KG1 (cell line): ENCODE measurements around the gene FGF9.

Source experiments
- DNase-seq: peaks from one replicate; lab custom pipeline; 2025; lab: John Stamatoyannopoulos, UW

Gene FGF9

DNA sequence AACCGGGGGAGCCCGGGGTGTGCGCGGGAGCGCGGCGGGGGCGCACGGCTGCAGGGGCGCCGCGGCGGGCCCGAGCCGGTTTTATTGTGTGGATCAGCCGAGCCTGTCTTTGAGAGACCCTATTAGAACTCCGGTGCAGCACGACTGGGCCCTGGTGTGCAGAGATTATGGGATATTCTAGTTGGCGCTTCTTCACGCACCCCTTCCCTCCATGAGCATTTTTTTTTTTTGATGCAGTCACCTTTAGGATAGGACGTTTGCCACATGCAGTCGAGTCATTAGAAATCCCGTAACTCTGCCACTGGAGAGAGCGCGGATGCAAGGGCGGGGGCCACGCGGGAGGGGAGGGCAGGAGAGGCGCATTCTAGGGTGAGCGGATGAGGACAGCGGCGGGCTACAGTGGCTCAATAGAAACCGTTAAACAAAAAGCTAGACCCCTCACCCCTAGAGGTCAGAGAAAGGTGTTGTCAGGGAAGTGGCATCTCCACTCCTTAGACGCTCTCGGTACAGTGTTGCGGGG, 3.7 kb downstream of the FGF9 start:
- no peak for DNase-seq

DNA sequence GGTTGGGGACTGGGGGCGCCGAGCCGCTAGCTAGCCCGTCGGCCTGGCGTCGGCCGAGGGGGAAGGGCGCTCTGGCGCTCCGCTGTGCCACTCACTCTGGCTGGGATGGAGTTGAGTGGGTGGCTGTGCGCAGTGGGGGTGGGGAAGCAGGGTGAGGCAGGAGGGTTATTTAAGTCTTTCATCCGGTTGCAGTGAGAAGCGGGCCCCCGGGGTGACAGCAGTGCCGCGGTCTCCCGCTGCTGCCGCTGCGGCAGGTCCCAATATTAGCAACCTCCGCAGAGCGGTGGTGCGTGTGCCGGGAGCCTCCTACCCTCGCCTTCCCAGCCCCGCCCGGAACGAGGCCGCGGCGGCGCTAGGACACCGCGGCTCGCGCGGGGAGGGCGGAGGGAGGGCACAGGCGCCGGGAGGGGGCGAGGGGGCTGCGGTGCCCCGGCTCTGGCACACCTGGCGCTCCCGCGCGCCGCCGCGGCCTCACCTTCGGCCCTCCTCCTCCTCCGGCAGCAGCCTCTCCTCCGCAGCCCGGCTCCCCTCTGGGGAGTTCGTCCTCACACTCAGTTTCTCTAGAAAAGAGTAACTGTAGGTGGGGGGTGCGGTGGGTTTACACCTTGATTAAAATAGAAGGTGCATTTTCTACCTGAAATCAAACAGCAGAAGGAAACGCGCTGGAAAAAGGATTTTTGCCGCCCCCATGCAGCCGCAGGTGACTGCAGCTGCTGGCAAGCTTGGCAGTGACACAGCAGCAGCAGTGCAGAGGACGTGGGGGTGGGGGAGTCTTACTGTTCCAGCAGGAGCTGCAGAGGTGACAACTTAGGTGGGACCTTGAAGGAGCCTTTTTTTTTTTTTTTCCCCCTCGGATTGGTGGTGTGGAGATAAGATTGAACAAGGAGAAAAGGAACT, 4.5 kb downstream of the FGF9 start:
- DNase-seq, result no peak

DNA sequence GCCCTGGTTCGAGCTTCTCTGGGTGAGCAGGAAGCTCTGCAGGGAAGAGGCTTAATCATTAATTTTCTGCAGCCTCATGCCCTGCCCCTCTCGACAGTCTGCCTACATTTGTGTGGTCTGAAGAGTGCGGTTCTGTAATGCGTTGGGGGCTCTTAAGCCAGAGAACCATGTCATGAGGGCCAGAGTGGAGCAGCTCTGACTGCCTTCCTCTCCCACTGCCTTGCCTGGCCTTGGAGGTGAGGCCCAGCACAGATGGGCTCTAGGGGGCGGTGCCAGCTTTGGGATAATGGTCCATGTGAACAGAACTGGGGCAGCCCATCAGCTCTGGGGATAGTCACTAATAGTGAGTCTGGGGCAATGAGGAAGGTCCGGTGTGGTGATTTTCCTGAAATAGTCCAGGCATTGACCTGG, 5.7 kb downstream of the FGF9 start:
- DNase-seq, result no peak

DNA sequence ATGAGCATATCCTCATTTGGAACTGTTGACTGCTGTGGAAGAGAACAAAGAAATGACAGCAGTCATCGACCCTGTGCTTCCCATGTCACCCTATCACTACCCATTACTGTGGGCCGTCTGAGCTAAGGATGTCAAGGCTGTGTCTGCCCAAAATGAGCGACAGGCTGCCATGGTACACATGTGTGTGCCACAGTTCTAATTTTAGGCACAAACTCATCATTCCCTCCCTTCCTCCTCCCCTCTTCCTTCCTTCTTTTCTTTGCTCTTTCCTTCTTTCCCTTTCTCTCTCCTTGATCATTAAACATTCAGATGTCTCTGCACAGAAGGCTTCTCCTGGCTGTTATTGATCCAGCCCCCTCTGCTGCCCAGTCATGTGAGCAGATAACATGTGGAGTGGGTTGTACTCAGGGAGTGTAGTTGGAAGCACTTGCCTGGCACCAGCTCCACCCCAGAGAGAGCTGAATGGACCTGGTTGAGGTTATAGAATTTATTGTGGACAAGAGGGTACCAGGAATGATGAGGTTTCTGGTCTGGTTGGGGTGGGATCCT, 6.3 kb downstream of the FGF9 start:
- no peak for DNase-seq

DNA sequence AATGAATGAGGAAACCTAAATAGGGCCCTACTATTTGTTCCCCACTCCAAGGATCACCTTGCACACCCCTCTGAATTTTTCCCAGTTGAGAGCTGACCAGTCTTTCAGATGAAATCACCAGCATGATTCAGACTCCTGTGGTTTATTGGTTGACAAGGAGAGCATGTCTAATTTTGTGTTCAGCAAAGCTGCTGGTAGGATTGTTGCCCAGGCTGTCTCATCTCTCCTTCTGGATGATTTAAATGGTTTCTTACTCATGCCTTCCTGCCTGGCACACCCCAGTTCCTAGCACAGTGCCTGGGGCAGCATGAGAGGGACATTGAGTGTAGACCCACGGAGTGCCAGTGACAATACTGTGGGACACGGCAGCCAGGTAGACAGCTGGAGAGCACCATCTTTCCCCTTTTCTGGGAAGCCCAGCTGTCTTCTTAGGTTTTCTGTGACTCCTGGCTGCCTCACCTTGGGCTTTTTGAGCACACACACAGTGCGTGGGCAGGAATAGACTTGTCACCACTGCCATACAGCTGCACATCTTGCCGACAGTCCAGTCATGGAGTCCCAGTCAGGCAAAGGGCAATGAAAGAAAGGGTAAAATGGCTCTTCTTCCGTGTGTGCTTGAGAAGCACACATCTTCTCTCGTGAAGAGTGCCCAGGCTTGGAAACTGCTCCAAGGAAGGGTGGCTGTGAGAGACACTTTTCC, 12.3 kb downstream of the FGF9 start:
- DNase-seq, result no peak

GRCh38 chr13:21684576-21684975, 13.7 kb downstream of the FGF9 start:
- no peak for DNase-seq

DNA sequence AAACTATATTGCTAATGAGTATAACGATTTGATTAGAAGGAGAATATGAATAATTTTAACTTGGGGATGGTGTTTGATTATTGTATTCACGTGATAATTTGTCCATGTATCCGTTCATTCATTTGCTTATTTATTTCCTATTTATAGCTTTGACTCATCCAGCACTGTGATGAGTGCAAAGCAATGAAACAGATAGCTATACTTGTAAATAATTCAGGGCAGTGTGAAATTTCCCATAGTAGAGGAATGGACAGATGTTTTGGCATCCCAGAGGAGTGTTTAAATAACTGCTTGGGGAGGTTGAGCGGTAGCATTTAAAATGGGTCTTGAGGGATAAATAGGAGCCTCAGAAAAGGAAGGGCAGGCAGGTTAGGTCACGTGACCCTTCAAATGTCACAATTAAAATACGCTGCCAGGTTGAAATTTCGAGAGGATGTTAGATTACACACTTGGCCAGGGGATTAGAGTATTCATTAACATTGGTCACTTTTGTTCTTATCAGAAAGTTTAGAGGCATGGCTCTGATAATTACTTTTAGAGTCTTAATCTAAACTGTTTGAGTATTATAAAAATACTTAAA, 14.7 kb downstream of the FGF9 start:
- DNase-seq, result no peak

DNA sequence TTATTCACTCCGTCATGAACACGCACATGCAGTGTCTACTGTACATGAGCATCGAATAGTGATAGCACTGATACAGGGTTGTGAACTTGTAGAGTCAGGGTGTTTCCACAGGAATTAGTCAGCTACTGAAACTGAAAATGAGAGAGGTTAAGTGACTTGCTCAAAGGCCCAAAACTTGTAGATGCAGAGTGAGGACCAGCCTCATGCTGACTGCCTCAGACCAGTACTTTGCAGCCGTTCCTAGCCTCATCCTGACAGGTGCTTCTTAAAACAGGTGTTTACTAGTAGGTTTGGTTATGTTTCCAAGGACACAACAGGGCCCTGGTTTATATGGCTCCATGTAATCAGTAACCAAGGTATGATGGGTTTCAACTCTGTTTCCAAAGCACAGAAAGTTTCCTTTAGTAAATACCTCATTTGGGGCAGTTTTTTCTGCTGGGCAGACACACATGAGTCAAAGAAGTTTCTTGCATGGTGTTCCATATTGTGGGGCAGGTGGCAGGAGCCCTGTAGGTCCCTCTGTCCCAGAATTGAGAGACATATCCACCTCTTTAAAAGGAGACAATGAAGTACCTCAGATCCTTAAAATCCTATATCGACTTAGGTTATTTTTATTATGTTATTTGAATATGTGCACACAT, 16.0 kb downstream of the FGF9 start:
- no peak for DNase-seq

GRCh38 chr13:21688056-21688455, 17.2 kb downstream of the FGF9 start:
- no peak for DNase-seq

DNA sequence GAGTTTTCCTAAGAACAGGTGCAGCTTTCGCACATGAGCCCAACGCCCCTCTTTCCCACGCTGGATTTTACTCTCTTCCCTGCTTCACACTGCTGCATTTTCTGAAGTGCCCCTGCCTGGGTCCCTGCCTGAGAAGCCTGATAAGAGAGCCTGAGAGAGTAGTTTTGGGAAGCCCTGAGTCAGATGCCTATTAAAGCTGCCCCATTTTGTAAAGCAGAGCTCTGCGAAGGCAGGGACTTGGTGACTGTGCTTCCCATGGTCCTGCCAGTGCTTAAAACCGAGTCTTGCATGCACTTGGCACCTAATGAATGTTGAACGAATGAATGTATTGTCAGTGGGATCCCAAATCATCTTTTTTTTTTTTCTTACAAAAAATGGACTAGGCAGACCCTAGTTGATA, 18.2 kb downstream of the FGF9 start:
- DNase-seq, result no peak

- no peak for DNase-seq
These were observed 20.1 kb downstream of the FGF9 start for GRCh38 chr13:21690955-21691354.

DNA sequence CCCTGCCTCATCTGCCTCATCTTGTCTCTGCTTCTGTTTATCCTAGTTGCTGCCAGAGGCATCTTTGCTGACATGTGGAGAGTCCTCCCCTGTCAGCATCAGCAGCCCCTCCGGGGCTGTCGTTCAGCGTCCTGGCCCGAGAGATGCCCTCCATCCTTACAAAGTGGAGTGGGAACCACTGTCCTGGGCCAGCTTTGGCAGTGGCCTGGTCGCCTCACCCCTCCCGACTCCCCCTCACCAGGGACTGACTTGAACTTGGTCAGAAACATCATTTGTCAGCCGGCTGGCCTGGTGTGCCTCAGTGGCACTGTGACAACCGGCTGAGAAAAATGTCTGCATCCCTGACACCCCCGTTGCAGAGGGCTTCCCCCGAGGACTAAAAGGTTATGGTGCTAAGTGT, 20.6 kb downstream of the FGF9 start:
- DNase-seq, result no peak

- no peak for DNase-seq
These were observed 21.1 kb downstream of the FGF9 start for GRCh38 chr13:21691928-21692327.

DNA sequence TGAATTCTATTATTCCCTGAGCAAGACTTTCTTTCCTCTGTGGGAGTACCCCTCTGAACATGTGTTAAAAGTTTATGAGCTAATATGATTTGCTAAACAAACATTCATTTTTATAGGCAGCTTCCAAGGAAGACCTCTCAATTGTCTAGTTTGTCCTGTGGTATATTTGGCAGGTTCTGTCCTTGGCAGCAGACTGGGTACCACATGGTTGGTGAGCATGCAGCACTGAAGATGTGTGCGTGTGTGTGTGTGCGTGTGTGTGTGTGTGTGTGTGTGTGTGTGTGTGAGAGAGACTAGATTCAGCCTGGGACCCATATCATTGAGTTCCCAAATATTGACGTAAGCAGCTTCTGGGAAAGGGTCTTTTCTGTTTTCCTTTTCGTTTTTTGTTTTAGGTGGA, 24.0 kb downstream of the FGF9 start:
- no peak for DNase-seq

DNA sequence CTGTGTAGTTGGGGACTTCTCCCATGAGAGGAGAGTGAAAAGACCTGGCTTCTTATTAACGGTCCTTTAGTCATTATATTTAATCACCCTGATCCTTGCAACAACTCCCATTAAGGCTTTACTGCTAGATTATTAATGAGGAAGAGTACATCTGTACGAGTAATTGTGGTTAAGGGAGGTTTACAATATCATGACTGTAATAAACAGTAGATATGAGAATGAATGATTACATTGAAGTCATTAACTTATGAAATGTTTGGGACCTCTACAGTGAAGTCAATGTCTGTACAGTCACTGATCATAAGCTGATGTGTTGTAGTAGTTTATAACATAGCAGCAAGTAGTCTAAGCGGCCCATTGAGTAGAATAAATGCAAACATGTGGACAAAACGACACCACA, 24.7 kb downstream of the FGF9 start:
- DNase-seq, result no peak

DNA sequence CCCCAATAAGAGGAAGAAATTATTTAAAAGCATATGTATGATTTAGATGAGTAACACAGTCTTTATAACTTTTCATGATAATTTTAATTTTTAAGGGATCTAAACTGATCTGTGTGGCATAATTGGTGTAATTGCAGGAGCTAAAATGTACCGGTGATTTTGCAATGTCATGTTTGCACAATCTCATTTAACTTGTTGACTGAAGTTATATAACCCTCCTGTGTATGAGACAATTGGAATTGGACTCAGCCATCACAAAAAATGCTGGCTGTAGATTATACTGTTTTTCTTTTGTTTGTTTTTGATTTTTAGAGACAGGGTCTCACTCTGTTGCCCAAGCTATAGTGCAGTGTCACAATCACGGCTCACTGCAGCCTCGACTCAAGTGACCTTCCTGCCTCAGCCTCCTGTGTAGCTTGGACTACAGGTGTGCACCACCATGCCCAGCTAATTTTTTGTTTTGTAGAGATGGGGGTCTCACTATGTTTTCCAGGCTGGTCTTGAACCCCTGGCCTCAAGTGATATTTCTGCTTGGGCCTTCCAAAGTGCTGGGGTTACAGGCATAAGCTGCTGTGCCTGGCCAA, 26.1 kb downstream of the FGF9 start:
- no peak for DNase-seq

DNA sequence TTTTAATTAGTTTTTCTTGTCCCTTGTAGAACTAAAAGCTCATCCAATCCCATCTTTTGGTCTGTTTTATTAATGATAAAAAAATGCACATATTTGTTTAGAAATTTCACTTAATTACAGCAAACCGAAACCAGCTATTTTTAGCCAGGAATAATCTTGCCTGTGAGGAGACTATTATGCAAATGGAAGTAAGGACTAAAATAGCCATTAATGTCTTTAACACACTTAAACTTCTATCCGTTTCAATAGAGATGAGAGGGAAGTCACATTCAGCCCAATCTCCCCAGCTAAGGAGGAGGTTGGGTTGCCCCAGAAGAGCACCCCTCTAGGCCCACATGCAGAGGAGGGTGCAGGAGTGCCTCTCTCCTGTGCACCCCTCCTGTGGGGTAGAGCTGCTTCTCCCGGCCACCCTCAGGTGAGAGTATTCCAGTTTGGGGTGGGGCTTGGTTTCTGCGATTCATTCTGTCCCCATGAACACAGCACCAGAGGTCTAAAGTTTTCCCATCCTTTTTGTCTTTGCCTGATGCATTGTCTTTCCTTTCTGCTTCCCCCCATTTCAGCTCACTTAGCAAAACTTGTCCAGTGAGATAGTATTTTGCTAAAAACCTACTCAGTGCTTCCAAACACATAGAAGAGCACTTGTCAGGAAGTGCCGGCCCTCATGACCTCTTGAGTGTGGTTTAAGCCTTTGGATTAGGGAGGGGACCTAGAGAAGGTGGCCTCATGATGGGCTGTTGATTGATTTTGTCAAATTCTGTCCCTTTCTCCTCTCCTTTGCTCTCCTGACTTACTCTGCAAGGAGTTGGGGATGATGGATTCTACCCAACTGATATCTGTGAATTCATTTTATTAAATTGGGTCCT, 28.2 kb downstream of the FGF9 start:
- no peak for DNase-seq

GRCh38 chr13:21701460-21701859, 30.6 kb downstream of the FGF9 start:
- no peak for DNase-seq

GRCh38 chr13:21703846-21704245, 33.0 kb downstream of the FGF9 start:
- no peak for DNase-seq

DNA sequence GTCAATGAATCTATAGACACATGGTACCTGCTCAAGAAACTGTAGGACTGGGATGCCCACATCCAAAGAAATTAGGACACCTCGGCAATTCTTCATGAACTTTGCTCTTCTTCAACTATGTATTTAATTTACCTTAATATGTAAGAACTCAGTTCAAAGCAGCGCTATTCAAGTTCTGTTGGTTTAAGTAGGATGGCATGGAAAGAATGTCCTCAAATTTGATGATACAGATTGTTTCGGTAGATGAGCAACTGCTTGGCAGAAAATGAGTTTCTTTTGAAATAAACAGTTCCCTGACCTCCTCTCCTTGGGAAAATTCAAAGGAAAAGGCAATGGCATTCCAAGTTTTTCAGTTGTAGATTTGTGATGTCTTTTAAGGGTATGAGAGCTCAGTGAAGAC, 36.7 kb downstream of the FGF9 start:
- DNase-seq, result no peak

DNA sequence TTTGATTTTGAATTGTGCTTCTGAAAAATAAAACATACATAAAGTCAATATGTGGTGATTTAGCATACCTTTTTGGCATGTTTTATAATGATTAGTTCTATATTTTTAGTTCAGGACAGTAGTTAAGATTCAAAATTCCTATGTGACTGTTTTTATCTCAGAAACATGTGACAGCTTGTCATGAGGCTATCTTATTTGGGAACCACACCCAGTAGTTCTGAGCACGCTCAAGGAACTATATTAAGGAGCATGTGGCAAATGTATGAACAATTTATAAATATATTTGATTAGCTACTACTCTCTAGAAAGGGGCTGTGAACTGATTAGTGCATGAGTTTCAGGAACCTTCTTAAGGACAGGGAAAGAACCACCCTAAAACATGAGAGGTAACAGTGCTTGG, 38.8 kb downstream of the FGF9 start:
- no peak for DNase-seq
